Activated CD8-positive, alpha-beta memory T cell treated with anti-CD3 and anti-CD28 coated beads, Interleukin-2, amount 50 U/mL, for 24 hours (primary cell): ENCODE results near the gene GNAL.
"Not testable (repeated sequence)": the region's sequence is repeated elsewhere in the genome, so short reads cannot be mapped to it uniquely, and the experiment has no call there.

Source experiments
- DNase-seq: peaks from one replicate; pipeline ENCODE4 v3.0.0-alpha.2; 2020; ENCODE audit errors: extremely low read depth

GNAL gene

GRCh38 chr18:11849279-11849678 is 160.2 kb downstream of the GNAL start:
- DNase-seq = no peak

GRCh38 chr18:11849841-11850634 is 161.0 kb downstream of the GNAL start:
- DNase-seq = no peak

- no peak for DNase-seq
These were observed 161.7 kb downstream of the GNAL start for GRCh38 chr18:11850821-11851145.

- peak; percentile 87 for DNase-seq
These were observed 162.2 kb downstream of the GNAL start, which contains the start of gene CHMP1B for GRCh38 chr18:11851146-11851805. CHMP1B (plus strand) TSS chr18:11851413; CDS start chr18:11851512, 99 bp downstream.

- no peak for DNase-seq
These were observed 162.8 kb downstream of the GNAL start for GRCh38 chr18:11851806-11852337.

- DNase-seq = not testable (repeated sequence)
These were observed 165.5 kb downstream of the GNAL start for GRCh38 chr18:11854554-11854953.

GRCh38 chr18:11857177-11857887 is 168.3 kb downstream of the GNAL start:
- no peak for DNase-seq

- DNase-seq = no peak
These were observed 170.3 kb downstream of the GNAL start for GRCh38 chr18:11859282-11859830.

GRCh38 chr18:11859903-11860407 is 170.9 kb downstream of the GNAL start:
- DNase-seq = no peak

GRCh38 chr18:11860594-11861450 is 171.8 kb downstream of the GNAL start:
- no peak for DNase-seq

GRCh38 chr18:11861583-11862288 is 172.7 kb downstream of the GNAL start:
- no peak for DNase-seq

- DNase-seq = no peak
These were observed 173.5 kb downstream of the GNAL start for GRCh38 chr18:11862468-11863137.

- no peak for DNase-seq
These were observed 175.4 kb downstream of the GNAL start for GRCh38 chr18:11864471-11864870.

- no peak for DNase-seq
These were observed 176.0 kb downstream of the GNAL start for GRCh38 chr18:11865071-11865470.

- DNase-seq = no peak
These were observed 177.3 kb downstream of the GNAL start for GRCh38 chr18:11866329-11866728.

GRCh38 chr18:11866764-11867163 is 177.7 kb downstream of the GNAL start:
- DNase-seq = no peak

GRCh38 chr18:11868230-11868629 is 179.2 kb downstream of the GNAL start:
- no peak for DNase-seq

GRCh38 chr18:11871501-11871900 is 182.4 kb downstream of the GNAL start:
- no peak for DNase-seq

GRCh38 chr18:11872479-11873136 is 183.5 kb downstream of the GNAL start:
- DNase-seq = no peak
